A549 (cell line): Measurements from ENCODE around the gene IGF2BP3. TPM values are rescaled to one million over a fixed set of nuclear protein-coding genes. Genes with fewer than 3 reads are reported as not detected.

Source experiments
- ATAC-seq, 2 experiments: fragments of 200-7000 bp in 1 of 2; fragments of >200 bp in 1 of 2; cut with Nextera tagmentation in 1 of 2; cut with Tn5 transposase in 1 of 2; 3 replicates each; pipeline versions ENCODE4 v1.8.0 to v1.9.1; 2018 to 2020; ENCODE audit warnings: mild to moderate bottlenecking in 1 of 2, moderate library complexity in 1 of 2
- CTCF ChIA-PET: fragments of 300-600 bp; sonication (Branson Sonifier 250); formaldehyde crosslinking; extraction: SDS; loops from one replicate; lab custom pipeline; 2021; ENCODE audit warnings: antibody characterized with exemption, inconsistent platforms; lab: Yijun Ruan, JAX
- POLR2A ChIA-PET: fragments of 350-600 bp; formaldehyde crosslinking; extraction: SDS; loops from one replicate; lab custom pipeline; 2021; ENCODE audit warnings: antibody characterized with exemption, inconsistent platforms; lab: Yijun Ruan, JAX
- DNase-seq, 2 experiments: peaks; one replicate each; pipeline versions ENCODE4 v3.0.0 to v3.0.0-alpha.2; 2011 to 2016; ENCODE audit warnings: low read depth in 1 of 2, low spot score in 1 of 2
- FAIRE-seq: peaks from 2 replicates; lab custom pipeline; 2011; peaks lifted over from hg19 to GRCh38; lab: Jason Lieb, UNC
- H3K27ac ChIP-seq, 2 experiments: fragments of >200 bp; sonication (Bioruptor Twin); formaldehyde crosslinking; 3 replicates each; pipeline ENCODE4 v1.5.1; 2016 to 2017
- H3K4me1 ChIP-seq: fragments of >200 bp; sonication (Bioruptor Twin); formaldehyde crosslinking; 3 replicates; pipeline ENCODE4 v1.6.1; 2016
- H3K4me2 ChIP-seq: fragments of >200 bp; sonication (Bioruptor Twin); formaldehyde crosslinking; 3 replicates; pipeline ENCODE4 v1.6.1; 2016
- H3K4me3 ChIP-seq: fragments of >200 bp; sonication (Bioruptor Twin); formaldehyde crosslinking; 3 replicates; pipeline ENCODE4 v1.5.1; 2016
- H3K9me3 ChIP-seq: fragments of >200 bp; sonication (Bioruptor Twin); formaldehyde crosslinking; 3 replicates; pipeline ENCODE4 v1.6.1; 2016
- BHLHE40 ChIP-seq: IDR thresholded peaks from 2 replicates; pipeline ENCODE4 v1.6.1; 2012; ENCODE audit warnings: low read depth, low read length, inconsistent platforms
- CBX8 ChIP-seq: fragments of 200-600 bp; sonication (generic); IDR thresholded peaks from 2 replicates; pipeline ENCODE4 v1.6.1; 2016
- CEBPB ChIP-seq, 2 experiments: fragments of >200 bp in 1 of 2; sonication (Bioruptor Twin) in 1 of 2; formaldehyde crosslinking in 1 of 2; IDR thresholded peaks; 2 replicates each; pipeline ENCODE4 v1.6.1; 2012 to 2016
- CHD4 ChIP-seq: fragments of 200-600 bp; sonication (generic); IDR thresholded peaks from 2 replicates; pipeline ENCODE4 v1.6.1; 2016; ENCODE audit warnings: antibody characterized with exemption, mild to moderate bottlenecking, borderline replicate concordance
- EHF ChIP-seq: fragments of 250-450 bp; sonication (Bioruptor Pico); IDR thresholded peaks from 2 replicates; pipeline ENCODE4 v1.5.0; 2020; ENCODE audit warnings: mild to moderate bottlenecking
- EP300 ChIP-seq, 2 experiments: fragments of >200 bp; sonication (Bioruptor Twin); formaldehyde crosslinking; IDR thresholded peaks; 2 replicates in 1 of 2; 3 replicates in 1 of 2; pipeline ENCODE4 v1.6.1; 2016 to 2017
- FOSB ChIP-seq: fragments of 250-450 bp; sonication (Bioruptor Pico); IDR thresholded peaks from 2 replicates; pipeline ENCODE4 v1.5.0; 2020; ENCODE audit warnings: mild to moderate bottlenecking, moderate library complexity
- FOSL2 ChIP-seq, 2 experiments: fragments of 450-650 bp in 1 of 2; fragments of >200 bp in 1 of 2; sonication (Bioruptor Twin) in 1 of 2; formaldehyde crosslinking; IDR thresholded peaks; 2 replicates each; pipeline versions ENCODE4 v1.5.0 to v1.6.1; 2016 to 2020; ENCODE audit warnings: mild to moderate bottlenecking in 1 of 2, moderate library complexity in 1 of 2
- GATA3 ChIP-seq: IDR thresholded peaks from 2 replicates; pipeline ENCODE4 v1.6.1; 2012; ENCODE audit warnings: borderline replicate concordance
- HOXA7 ChIP-seq: fragments of 250-450 bp; sonication (Bioruptor Pico); IDR thresholded peaks from 2 replicates; pipeline ENCODE4 v1.5.0; 2020; ENCODE audit warnings: mild to moderate bottlenecking, moderate library complexity
- JUN ChIP-seq, 2 experiments: fragments of >200 bp; sonication (Bioruptor Twin); formaldehyde crosslinking; IDR thresholded peaks; 2 replicates in 1 of 2; 3 replicates in 1 of 2; pipeline ENCODE4 v1.6.1; 2016 to 2017
- MAZ ChIP-seq: fragments of 150-350 bp; IDR thresholded peaks from 2 replicates; pipeline ENCODE4 v1.6.1; 2014; ENCODE audit warnings: antibody characterized with exemption, low read depth, low read length, borderline replicate concordance
- MYC ChIP-seq: IDR thresholded peaks from 2 replicates; pipeline ENCODE4 v1.6.1; 2012; ENCODE audit warnings: mild to moderate bottlenecking, inconsistent platforms, low read length, improper control_type of control experiment, borderline replicate concordance
- NFE2L2 ChIP-seq: fragments of 150-350 bp; conservative IDR thresholded peaks from 2 replicates; pipeline ENCODE4 v1.6.1; 2014; ENCODE audit warnings: low read length
- NPAS2 ChIP-seq: fragments of 250-450 bp; sonication (Bioruptor Pico); IDR thresholded peaks from 2 replicates; pipeline ENCODE4 v1.8.0; 2022; ENCODE audit warnings: mild to moderate bottlenecking, moderate library complexity, borderline replicate concordance
- NR3C1 ChIP-seq: fragments of >200 bp; sonication (Bioruptor Twin); formaldehyde crosslinking; IDR thresholded peaks from 3 replicates; pipeline ENCODE4 v1.6.1; 2017
- PHF8 ChIP-seq: fragments of 200-600 bp; sonication (generic); IDR thresholded peaks from 2 replicates; pipeline ENCODE4 v1.6.1; 2016; ENCODE audit warnings: low read depth, mild to moderate bottlenecking, antibody characterized with exemption, moderate library complexity, borderline replicate concordance
- POLR2AphosphoS2 ChIP-seq: conservative IDR thresholded peaks from 2 replicates; pipeline ENCODE4 v1.6.1; 2012; ENCODE audit warnings: low read length, improper control_type of control experiment, inconsistent platforms
- RARB ChIP-seq: fragments of 250-450 bp; sonication (Bioruptor Pico); IDR thresholded peaks from 2 replicates; pipeline ENCODE4 v1.8.0; 2021; ENCODE audit warnings: mild to moderate bottlenecking, moderate library complexity
- RNF2 ChIP-seq: fragments of 200-600 bp; sonication (generic); IDR thresholded peaks from 2 replicates; pipeline ENCODE4 v1.6.1; 2016; ENCODE audit warnings: low read depth, mild to moderate bottlenecking, antibody characterized with exemption, moderate library complexity, borderline replicate concordance
- SMC3 ChIP-seq: fragments of >200 bp; sonication (Bioruptor Twin); formaldehyde crosslinking; IDR thresholded peaks from 3 replicates; pipeline ENCODE4 v1.6.1; 2018; ENCODE audit warnings: inconsistent platforms
- SREBF2 ChIP-seq: fragments of 450-650 bp; IDR thresholded peaks from 2 replicates; pipeline ENCODE4 v1.6.1; 2014; ENCODE audit warnings: mild to moderate bottlenecking, moderate library complexity
- TFCP2L1 ChIP-seq: fragments of 250-450 bp; sonication (Bioruptor Pico); IDR thresholded peaks from 2 replicates; pipeline ENCODE4 v1.5.0; 2021; ENCODE audit warnings: mild to moderate bottlenecking
- ZSCAN20 ChIP-seq: fragments of 250-450 bp; sonication (Bioruptor Pico); IDR thresholded peaks from 2 replicates; pipeline ENCODE4 v1.8.0; 2022; ENCODE audit warnings: mild to moderate bottlenecking, moderate library complexity
- WGBS: methylation state at CpG from one replicate; pipeline ENCODE4 v1.1.6; 2017; ENCODE audit errors: missing lambda C conversion rate; 5-methylcytosine and 5-hydroxymethylcytosine counted together
- polyA plus RNA-seq, 4 experiments: library from polyadenylated mRNA; depleted of rRNA in 3 of 4; stranded (reverse); fragments of >200 nt; fragmentation: RNase III in 1 of 4; extraction: RNeasy Plus Mini Kit Qiagen cat#74134 plus additional on column Dnase treatment in 1 of 4; gene quantifications; 2 replicates in 3 of 4; 3 replicates in 1 of 4; pipeline ENCODE4 v1.2.3, GENCODE V29; 2011 to 2017
- TF ChIP-seq, protein P1 (sequence below): fragments of 150-350 bp; IDR thresholded peaks from 2 replicates; pipeline ENCODE4 v1.6.1; 2014; ENCODE audit warnings: low read depth, mild to moderate bottlenecking, low read length
- TF ChIP-seq, protein P2 (sequence below): fragments of 250-450 bp; sonication (Bioruptor Pico); IDR thresholded peaks from 2 replicates; pipeline ENCODE4 v1.5.0; 2021; ENCODE audit warnings: mild to moderate bottlenecking, moderate library complexity, borderline replicate concordance
- TF ChIP-seq, protein P3 (sequence below): fragments of 450-650 bp; IDR thresholded peaks from 2 replicates; pipeline ENCODE4 v1.6.1; 2014; ENCODE audit warnings: antibody characterized with exemption
- TF ChIP-seq, protein P4 (sequence below): fragments of >200 bp; sonication (Bioruptor Twin); formaldehyde crosslinking; IDR thresholded peaks from 3 replicates; pipeline ENCODE4 v1.5.1; 2016
- TF ChIP-seq, protein P5 (sequence below): fragments of >200 bp; sonication (Bioruptor Twin); formaldehyde crosslinking; IDR thresholded peaks from 3 replicates; pipeline ENCODE4 v1.6.1; 2016

The IGF2BP3 gene
- polyA plus RNA-seq, 2 of the 4 experiments (the other 2 are of a cell fraction), result 26.7 to 62.0 TPM

DNA sequence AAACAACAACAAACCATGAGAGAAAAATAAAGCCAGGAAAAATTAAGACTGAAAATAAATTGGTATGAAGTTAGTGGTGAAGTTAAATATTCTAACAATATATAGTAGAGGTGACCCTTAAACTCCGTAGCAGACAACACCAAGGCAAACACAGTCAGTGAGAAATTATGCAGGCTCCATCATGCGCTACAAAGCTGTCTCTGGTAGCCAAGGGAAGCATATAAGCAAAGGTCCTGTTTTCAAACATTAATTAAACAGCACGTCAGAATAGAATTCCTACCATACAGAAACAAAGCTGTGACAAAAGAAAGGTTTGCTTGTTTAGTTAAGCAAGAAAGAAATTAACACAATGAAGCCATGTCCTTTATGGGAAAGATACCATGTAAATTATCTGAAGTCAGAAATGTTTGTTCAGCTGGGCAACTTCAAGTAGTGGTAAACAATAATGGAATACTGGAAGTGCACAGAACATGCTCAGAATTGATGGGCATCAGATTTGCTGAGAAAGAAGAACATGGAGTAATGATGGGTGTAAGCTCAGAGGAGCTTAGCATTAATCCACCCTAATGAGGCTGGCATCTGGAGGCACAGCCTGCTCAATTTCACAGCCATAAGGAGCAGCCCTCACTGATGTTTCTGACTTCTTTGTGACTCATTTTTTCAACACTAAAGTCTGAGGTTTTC lies 75.7 kb downstream of the IGF2BP3 start:
- CTCF ChIA-PET, result interaction anchor here (1.0 to 2.1 kb wide), 4 partner anchors 21 to 151 kb away, joined by 3 to 6 read pairs (median 4); no protein-coding TSS in a partner anchor

DNA sequence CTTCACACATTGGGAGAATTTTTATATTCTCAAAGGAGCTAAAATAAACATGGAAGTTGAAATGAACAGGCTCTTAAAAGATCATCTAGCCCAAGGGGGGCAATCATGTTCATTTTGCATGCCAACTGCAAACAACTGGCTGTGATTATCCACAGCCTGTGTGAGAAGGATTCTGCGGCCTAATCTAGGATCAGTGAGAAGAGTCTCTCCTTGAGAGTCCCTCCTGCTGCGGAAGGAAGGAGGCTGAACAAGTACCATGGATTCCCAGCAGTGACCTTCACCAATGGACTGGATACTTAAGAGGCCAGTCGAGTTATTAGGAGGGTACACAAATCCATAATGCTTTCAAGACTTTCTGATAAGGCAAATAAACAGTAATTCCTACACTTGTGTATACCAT lies 76.7 kb downstream of the IGF2BP3 start:
- CTCF ChIA-PET, result interaction anchor here (1.0 to 2.1 kb wide), 5 partner anchors 10 to 121 kb away, joined by 3 to 6 read pairs (median 4); no protein-coding TSS in a partner anchor

More for the DNA sequence above, 75.7 kb downstream of the IGF2BP3 start:
- Histone ChIP-seq H3K27ac (no peak overlapping the region), H3K9me3 (no peaks in the 10 kb centered on the region), H3K4me1 (peaks cover 44% of the 10 kb centered on the region), H3K4me3 (no peak overlapping the region), H3K4me2 (no peak overlapping the region)
- WGBS, result 90% methylated on average over 3 of the region's 3 CpGs
- DNase-seq (no peak), ATAC-seq (no peak), FAIRE-seq (no peak)
- TF ChIP-seq SMC3 (no peak), FOSL2 (IDR thresholded peaks at IDR 0.05) (no peak), FOSL2 (CRISPR knock-in tag; IDR thresholded peaks at IDR 0.05) (no peak), POLR2AphosphoS2 (no peak), BHLHE40 (no peak), NPAS2 (no peak), NR3C1 (no peak), PHF8 (no peak), CBX8 (no peak), RNF2 (no peak), EP300 (IDR thresholded peaks at IDR 0.05) (no peak), EHF (no peak), ZSCAN20 (CRISPR knock-in tag) (no peak), JUN (IDR thresholded peaks at IDR 0.05) (no peak), RARB (CRISPR knock-in tag) (no peak), CHD4 (no peak), HOXA7 (CRISPR knock-in tag) (no peak)
- TF ChIP-seq, protein P1, sequence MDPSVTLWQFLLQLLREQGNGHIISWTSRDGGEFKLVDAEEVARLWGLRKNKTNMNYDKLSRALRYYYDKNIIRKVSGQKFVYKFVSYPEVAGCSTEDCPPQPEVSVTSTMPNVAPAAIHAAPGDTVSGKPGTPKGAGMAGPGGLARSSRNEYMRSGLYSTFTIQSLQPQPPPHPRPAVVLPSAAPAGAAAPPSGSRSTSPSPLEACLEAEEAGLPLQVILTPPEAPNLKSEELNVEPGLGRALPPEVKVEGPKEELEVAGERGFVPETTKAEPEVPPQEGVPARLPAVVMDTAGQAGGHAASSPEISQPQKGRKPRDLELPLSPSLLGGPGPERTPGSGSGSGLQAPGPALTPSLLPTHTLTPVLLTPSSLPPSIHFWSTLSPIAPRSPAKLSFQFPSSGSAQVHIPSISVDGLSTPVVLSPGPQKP, result no peak
- TF ChIP-seq, protein P2, sequence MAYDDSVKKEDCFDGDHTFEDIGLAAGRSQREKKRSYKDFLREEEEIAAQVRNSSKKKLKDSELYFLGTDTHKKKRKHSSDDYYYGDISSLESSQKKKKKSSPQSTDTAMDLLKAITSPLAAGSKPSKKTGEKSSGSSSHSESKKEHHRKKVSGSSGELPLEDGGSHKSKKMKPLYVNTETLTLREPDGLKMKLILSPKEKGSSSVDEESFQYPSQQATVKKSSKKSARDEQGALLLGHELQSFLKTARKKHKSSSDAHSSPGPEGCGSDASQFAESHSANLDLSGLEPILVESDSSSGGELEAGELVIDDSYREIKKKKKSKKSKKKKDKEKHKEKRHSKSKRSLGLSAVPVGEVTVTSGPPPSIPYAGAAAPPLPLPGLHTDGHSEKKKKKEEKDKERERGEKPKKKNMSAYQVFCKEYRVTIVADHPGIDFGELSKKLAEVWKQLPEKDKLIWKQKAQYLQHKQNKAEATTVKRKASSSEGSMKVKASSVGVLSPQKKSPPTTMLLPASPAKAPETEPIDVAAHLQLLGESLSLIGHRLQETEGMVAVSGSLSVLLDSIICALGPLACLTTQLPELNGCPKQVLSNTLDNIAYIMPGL (CRISPR knock-in tag), result no peak
- POLR2A ChIA-PET, result no interaction called here

More for the DNA sequence above, 76.7 kb downstream of the IGF2BP3 start:
- ATAC-seq (no peak), DNase-seq (no peak), FAIRE-seq (no peak)
- 89% methylated on average over 3 of the region's 3 CpGs for WGBS
- Histone ChIP-seq H3K4me2 (no peak overlapping the region), H3K9me3 (no peaks in the 10 kb centered on the region), H3K4me1 (peaks cover 44% of the 10 kb centered on the region), H3K4me3 (no peak overlapping the region), H3K27ac (no peak overlapping the region)
- POLR2A ChIA-PET, result no interaction called here
- TF ChIP-seq EHF (no peak), MAZ (no peak), SREBF2 (no peak), EP300 (IDR thresholded peaks at IDR 0.05) (no peak), TFCP2L1 (CRISPR knock-in tag) (no peak), FOSB (CRISPR knock-in tag) (no peak), GATA3 (no peak), NFE2L2 (no peak), RARB (CRISPR knock-in tag) (no peak), CEBPB (IDR thresholded peaks at IDR 0.05) (no peak), MYC (no peak)
- TF ChIP-seq, protein P3, sequence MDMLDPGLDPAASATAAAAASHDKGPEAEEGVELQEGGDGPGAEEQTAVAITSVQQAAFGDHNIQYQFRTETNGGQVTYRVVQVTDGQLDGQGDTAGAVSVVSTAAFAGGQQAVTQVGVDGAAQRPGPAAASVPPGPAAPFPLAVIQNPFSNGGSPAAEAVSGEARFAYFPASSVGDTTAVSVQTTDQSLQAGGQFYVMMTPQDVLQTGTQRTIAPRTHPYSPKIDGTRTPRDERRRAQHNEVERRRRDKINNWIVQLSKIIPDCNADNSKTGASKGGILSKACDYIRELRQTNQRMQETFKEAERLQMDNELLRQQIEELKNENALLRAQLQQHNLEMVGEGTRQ, result no peak
- TF ChIP-seq, protein P4, sequence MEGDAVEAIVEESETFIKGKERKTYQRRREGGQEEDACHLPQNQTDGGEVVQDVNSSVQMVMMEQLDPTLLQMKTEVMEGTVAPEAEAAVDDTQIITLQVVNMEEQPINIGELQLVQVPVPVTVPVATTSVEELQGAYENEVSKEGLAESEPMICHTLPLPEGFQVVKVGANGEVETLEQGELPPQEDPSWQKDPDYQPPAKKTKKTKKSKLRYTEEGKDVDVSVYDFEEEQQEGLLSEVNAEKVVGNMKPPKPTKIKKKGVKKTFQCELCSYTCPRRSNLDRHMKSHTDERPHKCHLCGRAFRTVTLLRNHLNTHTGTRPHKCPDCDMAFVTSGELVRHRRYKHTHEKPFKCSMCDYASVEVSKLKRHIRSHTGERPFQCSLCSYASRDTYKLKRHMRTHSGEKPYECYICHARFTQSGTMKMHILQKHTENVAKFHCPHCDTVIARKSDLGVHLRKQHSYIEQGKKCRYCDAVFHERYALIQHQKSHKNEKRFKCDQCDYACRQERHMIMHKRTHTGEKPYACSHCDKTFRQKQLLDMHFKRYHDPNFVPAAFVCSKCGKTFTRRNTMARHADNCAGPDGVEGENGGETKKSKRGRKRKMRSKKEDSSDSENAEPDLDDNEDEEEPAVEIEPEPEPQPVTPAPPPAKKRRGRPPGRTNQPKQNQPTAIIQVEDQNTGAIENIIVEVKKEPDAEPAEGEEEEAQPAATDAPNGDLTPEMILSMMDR, result no peak
- TF ChIP-seq, protein P5, sequence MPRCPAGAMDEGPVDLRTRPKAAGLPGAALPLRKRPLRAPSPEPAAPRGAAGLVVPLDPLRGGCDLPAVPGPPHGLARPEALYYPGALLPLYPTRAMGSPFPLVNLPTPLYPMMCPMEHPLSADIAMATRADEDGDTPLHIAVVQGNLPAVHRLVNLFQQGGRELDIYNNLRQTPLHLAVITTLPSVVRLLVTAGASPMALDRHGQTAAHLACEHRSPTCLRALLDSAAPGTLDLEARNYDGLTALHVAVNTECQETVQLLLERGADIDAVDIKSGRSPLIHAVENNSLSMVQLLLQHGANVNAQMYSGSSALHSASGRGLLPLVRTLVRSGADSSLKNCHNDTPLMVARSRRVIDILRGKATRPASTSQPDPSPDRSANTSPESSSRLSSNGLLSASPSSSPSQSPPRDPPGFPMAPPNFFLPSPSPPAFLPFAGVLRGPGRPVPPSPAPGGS, result no peak
